PC-9 (cell line): ENCODE results near the gene COL4A2.

Experiments used
- CTCF ChIP-seq: fragments of 200-600 bp; sonication (generic); conservative IDR thresholded peaks from 2 replicates; pipeline ENCODE4 v1.6.1; 2017; ENCODE audit warnings: mixed run types, antibody characterized with exemption, mild to moderate bottlenecking, moderate library complexity
- EZH2 ChIP-seq: fragments of 200-600 bp; sonication (generic); IDR thresholded peaks from 2 replicates; pipeline ENCODE4 v1.8.0; 2017; ENCODE audit warnings: antibody characterized with exemption, low read depth

DNA sequence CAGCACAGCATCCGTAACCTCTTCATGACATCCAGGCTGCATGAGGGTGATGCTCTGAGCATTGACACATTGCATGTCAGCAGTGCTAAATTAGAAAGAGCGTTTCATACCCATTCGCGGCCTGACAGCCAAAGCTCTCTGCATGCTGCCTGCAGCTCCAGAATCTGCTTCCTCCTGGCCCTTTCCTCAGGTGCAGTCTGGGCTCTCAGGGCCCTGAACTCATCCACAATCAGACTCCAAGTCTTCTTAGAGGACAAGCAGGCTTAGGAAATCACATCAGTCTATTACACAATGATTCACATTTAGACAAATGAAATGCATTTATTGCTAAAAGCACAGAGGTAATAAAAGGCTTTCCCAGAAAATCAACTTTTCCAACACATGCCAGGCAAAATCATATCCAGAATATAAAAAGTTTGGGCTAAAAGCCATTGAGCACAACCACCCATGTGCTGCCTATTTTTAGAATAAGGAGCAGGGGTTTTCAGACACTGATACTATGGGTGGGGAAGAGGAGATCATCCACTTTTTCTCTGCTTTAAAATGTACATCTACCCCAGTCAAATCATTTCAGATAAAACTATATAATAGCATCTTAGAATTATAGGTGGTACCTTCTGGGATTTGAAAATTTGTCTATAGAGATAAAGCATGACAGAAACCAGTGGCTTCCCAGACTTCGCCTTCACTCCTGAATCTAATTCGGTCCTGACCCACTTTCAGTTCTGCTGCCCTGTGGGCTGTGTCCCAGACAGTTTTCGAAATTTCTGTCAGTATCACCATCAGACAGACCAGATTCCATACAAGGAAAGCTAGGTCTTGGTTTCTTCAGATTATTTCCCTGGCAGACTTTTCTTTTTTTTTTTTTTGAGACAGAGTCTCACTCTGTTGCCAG, 109.3 kb downstream of the COL4A2 start:
- no peak for TF ChIP-seq EZH2
- no peak for TF ChIP-seq CTCF
